Peyer's patch (tissue), 4 donors: ENCODE results near the gene INPP4A. TPM values are rescaled to one million over a fixed set of nuclear protein-coding genes. Genes with fewer than 3 reads are reported as not detected.

Experiments used
- DNase-seq, 3 donors: peaks; one replicate each; pipeline ENCODE4 v3.0.0-alpha.2; 2017 to 2019
- H3K27ac ChIP-seq, 4 donors: fragments of 200-600 bp; sonication (generic); one replicate each; pipeline ENCODE4 v1.5.1; 2016 to 2019
- H3K27me3 ChIP-seq, 2 donors: fragments of 200-600 bp; sonication (generic); one replicate each; pipeline ENCODE4 v1.5.1; 2019
- H3K36me3 ChIP-seq, 3 donors: fragments of 200-600 bp; sonication (generic); one replicate each; pipeline ENCODE4 v1.5.1; 2016 to 2019
- H3K4me1 ChIP-seq, 4 donors: fragments of 200-600 bp; sonication (generic); one replicate each; pipeline ENCODE4 v1.5.1; 2016 to 2019
- H3K4me3 ChIP-seq, 4 donors: fragments of 200-600 bp; sonication (generic); 1 replicate in 3 of 4; 2 replicates in 1 of 4; pipeline ENCODE4 v1.5.1; 2016 to 2019; ENCODE audit warnings: mild to moderate bottlenecking in 1 of 4
- H3K9me3 ChIP-seq, 4 donors: fragments of 200-600 bp; sonication (generic); one replicate each; pipeline ENCODE4 v1.5.1; 2016 to 2019; ENCODE audit warnings: mild to moderate bottlenecking in 1 of 4
- CTCF ChIP-seq, 6 experiments: fragments of 450-650 bp in 4 of 6; fragments of 200-600 bp in 2 of 6; sonication (generic) in 1 of 6; IDR thresholded peaks; one replicate each; pipeline ENCODE4 v1.5.1; 2017 to 2019; ENCODE audit warnings: antibody characterized with exemption in 6 of 6, mild to moderate bottlenecking in 3 of 6, moderate library complexity in 1 of 6
- POLR2A ChIP-seq, 2 donors: fragments of 450-650 bp; IDR thresholded peaks; one replicate each; pipeline ENCODE4 v1.5.1; 2017; ENCODE audit warnings: antibody characterized with exemption in 2 of 2, mild to moderate bottlenecking in 2 of 2, moderate library complexity in 2 of 2
- total RNA-seq, 4 donors: library from RNA; depleted of rRNA; stranded (reverse); fragments of >200 nt; gene quantifications; one replicate each; pipeline ENCODE4 v1.1.0, GENCODE V29; 2016

INPP4A gene
- total RNA-seq, 4 donors from 2014 or later, result 15.6 to 78.4 (median 27.4) TPM

- no peak overlapping the region for H3K27ac ChIP-seq
- H3K9me3 ChIP-seq, result no peaks in the 10 kb centered on the region
- H3K4me1 ChIP-seq, result no peaks in the 10 kb centered on the region
- TF ChIP-seq CTCF (IDR thresholded peaks at IDR 0.05) (no peak), POLR2A (IDR thresholded peaks at IDR 0.05) (no peak)
- DNase-seq, result no peak
- H3K27me3 ChIP-seq, result no peaks in the 10 kb centered on the region
- H3K36me3 ChIP-seq, result peaks cover 0 to 66% (median 0%) of the 10 kb centered on the region in 3 donors
- H3K4me3 ChIP-seq, result no peak overlapping the region
These were observed 136.1 kb downstream of the INPP4A start for GRCh38 chr2:98580656-98581284.

GRCh38 chr2:98582523-98582922 lies 137.9 kb downstream of the INPP4A start:
- Histone ChIP-seq H3K36me3 (peaks cover 0 to 53% (median 0%) of the 10 kb centered on the region in 3 donors), H3K4me3 (no peak overlapping the region), H3K9me3 (no peaks in the 10 kb centered on the region), H3K4me1 (no peaks in the 10 kb centered on the region), H3K27ac (no peak overlapping the region), H3K27me3 (no peaks in the 10 kb centered on the region)
- no peak for DNase-seq
- TF ChIP-seq POLR2A (IDR thresholded peaks at IDR 0.05) (no peak), CTCF (IDR thresholded peaks at IDR 0.05) (no peak)

- Histone ChIP-seq H3K9me3 (no peaks in the 10 kb centered on the region), H3K27me3 (no peaks in the 10 kb centered on the region), H3K36me3 (peaks cover 0 to 47% (median 0%) of the 10 kb centered on the region in 3 donors), H3K4me3 (no peak overlapping the region), H3K27ac (no peak overlapping the region), H3K4me1 (no peaks in the 10 kb centered on the region)
- TF ChIP-seq POLR2A (IDR thresholded peaks at IDR 0.05) (no peak), CTCF (IDR thresholded peaks at IDR 0.05) (no peak)
- peak in 1 of 3 donors; percentile 7 for DNase-seq
These were observed 138.6 kb downstream of the INPP4A start for GRCh38 chr2:98583276-98583675.

- H3K36me3 ChIP-seq, result peaks cover 0 to 39% (median 0%) of the 10 kb centered on the region in 3 donors
- no peak overlapping the region for H3K27ac ChIP-seq
- no peak overlapping the region for H3K4me3 ChIP-seq
- DNase-seq, result no peak
- H3K27me3 ChIP-seq, result no peaks in the 10 kb centered on the region
- no peaks in the 10 kb centered on the region for H3K4me1 ChIP-seq
- no peaks in the 10 kb centered on the region for H3K9me3 ChIP-seq
- TF ChIP-seq POLR2A (IDR thresholded peaks at IDR 0.05) (no peak), CTCF (IDR thresholded peaks at IDR 0.05) (no peak)
These were observed 139.4 kb downstream of the INPP4A start for GRCh38 chr2:98583816-98584618.

GRCh38 chr2:98585386-98585785 lies 140.7 kb downstream of the INPP4A start:
- no peaks in the 10 kb centered on the region for H3K27me3 ChIP-seq
- no peak overlapping the region for H3K4me3 ChIP-seq
- no peak for DNase-seq
- peaks cover 0 to 27% (median 0%) of the 10 kb centered on the region in 3 donors for H3K36me3 ChIP-seq
- no peak overlapping the region for H3K27ac ChIP-seq
- H3K4me1 ChIP-seq, result no peaks in the 10 kb centered on the region
- no peaks in the 10 kb centered on the region for H3K9me3 ChIP-seq
- TF ChIP-seq CTCF (IDR thresholded peaks at IDR 0.05) (no peak), POLR2A (IDR thresholded peaks at IDR 0.05) (no peak)
